ENCODE data around the gene ZNF236. TPM values are rescaled to one million over a fixed set of nuclear protein-coding genes. Genes with fewer than 3 reads are reported as not detected.
"Not testable (repeated sequence)": the region's sequence is repeated elsewhere in the genome, so short reads cannot be mapped to it uniquely, and the experiment has no call there.

ZNF236 gene
- total RNA-seq, 1 donor = 13.6 TPM

GRCh38 chr18:76988827-76989646 is 166.7 kb downstream of the ZNF236 start:
- H3K4me3 ChIP-seq (ENCODE audit: low read depth, low read length) = no peak overlapping the region
- no peak for DNase-seq (ENCODE audit: low read depth)
- TF ChIP-seq CTCF (IDR thresholded peaks at IDR 0.05; ENCODE audit: insufficient read depth, low read length) = no peak

- H3K4me3 ChIP-seq (ENCODE audit: low read depth, low read length) = no peak overlapping the region
- no peak for DNase-seq (ENCODE audit: low read depth)
- TF ChIP-seq CTCF (IDR thresholded peaks at IDR 0.05; ENCODE audit: insufficient read depth, low read length) = no peak
Observed at GRCh38 chr18:76989647-76990190, 167.4 kb downstream of the ZNF236 start.

GRCh38 chr18:76990343-76991020 is 168.1 kb downstream of the ZNF236 start:
- H3K4me3 ChIP-seq (ENCODE audit: low read depth, low read length); DNase-seq (ENCODE audit: low read depth): not testable (repeated sequence)

GRCh38 chr18:76991021-76991688 is 168.8 kb downstream of the ZNF236 start:
- H3K4me3 ChIP-seq (ENCODE audit: low read depth, low read length) = no peak overlapping the region
- TF ChIP-seq CTCF (IDR thresholded peaks at IDR 0.05; ENCODE audit: insufficient read depth, low read length) = no peak
- DNase-seq (ENCODE audit: low read depth) = no peak

GRCh38 chr18:76992226-76993084 is 170.1 kb downstream of the ZNF236 start:
- H3K4me3 ChIP-seq (ENCODE audit: low read depth, low read length) = no peak overlapping the region
- DNase-seq (ENCODE audit: low read depth) = no peak
- TF ChIP-seq CTCF (IDR thresholded peaks at IDR 0.05; ENCODE audit: insufficient read depth, low read length) = no peak

GRCh38 chr18:76993085-76993382 is 170.7 kb downstream of the ZNF236 start:
- no peak overlapping the region for H3K4me3 ChIP-seq (ENCODE audit: low read depth, low read length)
- DNase-seq (ENCODE audit: low read depth) = no peak
- no peak for TF ChIP-seq CTCF (IDR thresholded peaks at IDR 0.05; ENCODE audit: insufficient read depth, low read length)

Data from fibroblast of the aortic adventitia (primary cell).